Fibroblast of the aortic adventitia (primary cell): ENCODE measurements around the gene PPP1R3G. TPM values are rescaled to one million over a fixed set of nuclear protein-coding genes. Genes with fewer than 3 reads are reported as not detected.

Experiments used
- DNase-seq: peaks from one replicate; pipeline ENCODE4 v3.0.0-alpha.2; 2010; ENCODE audit warnings: low read depth
- H3K4me3 ChIP-seq: 2 replicates; pipeline ENCODE4 v1.5.1; 2011; ENCODE audit warnings: low read depth, mild to moderate bottlenecking, control low read depth, low read length, moderate library complexity
- total RNA-seq: library from RNA; depleted of rRNA; stranded (reverse); fragments of >200 nt; gene quantifications from 2 replicates; pipeline ENCODE4 v1.2.3, GENCODE V29; 2012; ENCODE audit warnings: low replicate concordance
- TF ChIP-seq, protein P1 (sequence below): IDR thresholded peaks from 2 replicates; pipeline ENCODE4 v1.5.1; 2011; ENCODE audit warnings: mild to moderate bottlenecking, low read length, control low read depth, inconsistent platforms; ENCODE audit not compliant: insufficient read depth

Gene PPP1R3G
- total RNA-seq, 1 donor = 10.1 TPM

DNA sequence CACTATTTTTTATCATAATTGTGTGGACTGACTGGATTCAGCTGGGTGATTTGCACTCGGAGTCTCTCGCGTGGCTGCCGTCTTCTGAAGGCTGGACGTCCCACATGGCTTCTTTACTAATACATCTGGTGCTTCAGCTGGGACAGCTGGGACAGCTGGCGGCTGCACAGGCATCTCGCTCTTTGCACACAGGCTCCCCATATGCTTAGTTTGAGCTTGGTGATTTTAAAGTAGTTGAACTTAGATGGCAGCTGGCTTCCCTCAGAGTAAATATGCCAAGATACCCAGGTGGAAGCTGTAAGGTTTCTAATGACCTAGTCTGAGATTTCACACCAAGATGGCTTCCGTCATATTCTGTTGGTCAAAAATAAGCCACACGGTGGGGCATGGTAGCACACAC, 38.7 kb upstream of the PPP1R3G start:
- DNase-seq = no peak
- TF ChIP-seq, protein P1, sequence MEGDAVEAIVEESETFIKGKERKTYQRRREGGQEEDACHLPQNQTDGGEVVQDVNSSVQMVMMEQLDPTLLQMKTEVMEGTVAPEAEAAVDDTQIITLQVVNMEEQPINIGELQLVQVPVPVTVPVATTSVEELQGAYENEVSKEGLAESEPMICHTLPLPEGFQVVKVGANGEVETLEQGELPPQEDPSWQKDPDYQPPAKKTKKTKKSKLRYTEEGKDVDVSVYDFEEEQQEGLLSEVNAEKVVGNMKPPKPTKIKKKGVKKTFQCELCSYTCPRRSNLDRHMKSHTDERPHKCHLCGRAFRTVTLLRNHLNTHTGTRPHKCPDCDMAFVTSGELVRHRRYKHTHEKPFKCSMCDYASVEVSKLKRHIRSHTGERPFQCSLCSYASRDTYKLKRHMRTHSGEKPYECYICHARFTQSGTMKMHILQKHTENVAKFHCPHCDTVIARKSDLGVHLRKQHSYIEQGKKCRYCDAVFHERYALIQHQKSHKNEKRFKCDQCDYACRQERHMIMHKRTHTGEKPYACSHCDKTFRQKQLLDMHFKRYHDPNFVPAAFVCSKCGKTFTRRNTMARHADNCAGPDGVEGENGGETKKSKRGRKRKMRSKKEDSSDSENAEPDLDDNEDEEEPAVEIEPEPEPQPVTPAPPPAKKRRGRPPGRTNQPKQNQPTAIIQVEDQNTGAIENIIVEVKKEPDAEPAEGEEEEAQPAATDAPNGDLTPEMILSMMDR = no peak
- H3K4me3 ChIP-seq = no peak overlapping the region

DNA sequence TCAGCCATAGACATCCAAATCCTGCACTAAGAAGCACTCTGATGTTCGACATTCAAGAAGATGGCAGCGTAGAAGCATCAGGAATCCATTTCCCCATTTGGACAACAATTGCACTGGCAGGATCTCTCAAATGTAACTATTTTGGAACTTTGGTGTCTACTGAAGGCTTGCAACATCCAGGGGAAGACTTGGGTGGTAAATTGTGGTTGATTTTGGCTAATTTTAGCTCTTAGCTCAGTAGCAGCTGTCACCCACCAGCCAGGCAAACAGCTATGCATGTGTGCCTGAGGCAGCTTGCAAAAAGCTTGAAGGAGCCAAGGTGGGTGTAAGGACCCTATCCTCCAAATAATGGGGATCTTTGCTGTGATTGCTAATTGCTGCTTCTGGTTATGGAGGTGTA, 35.1 kb upstream of the PPP1R3G start:
- TF ChIP-seq, protein P1 = no peak
- DNase-seq = no peak
- H3K4me3 ChIP-seq = no peak overlapping the region

DNA sequence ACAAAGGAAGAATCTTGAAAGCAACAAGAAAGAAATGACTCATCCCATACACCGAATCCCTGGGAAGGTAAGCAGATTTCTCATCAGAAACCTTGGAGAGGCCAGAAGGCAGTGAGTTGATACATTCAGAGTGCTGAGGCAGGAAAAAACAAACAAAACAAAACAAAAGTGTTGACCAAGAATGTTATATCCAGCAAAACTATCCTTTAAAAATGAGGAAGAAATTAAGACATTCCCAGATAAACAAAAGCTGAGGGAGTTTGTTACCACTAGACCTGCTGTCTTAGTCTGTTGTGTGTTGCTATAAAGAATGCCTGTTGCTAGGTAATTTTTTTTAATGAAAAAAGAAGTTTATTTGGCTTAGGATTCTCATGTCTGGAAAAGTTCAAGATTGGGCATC, 33.7 kb upstream of the PPP1R3G start:
- no peak overlapping the region for H3K4me3 ChIP-seq
- DNase-seq = no peak
- TF ChIP-seq, protein P1 = no peak

DNA sequence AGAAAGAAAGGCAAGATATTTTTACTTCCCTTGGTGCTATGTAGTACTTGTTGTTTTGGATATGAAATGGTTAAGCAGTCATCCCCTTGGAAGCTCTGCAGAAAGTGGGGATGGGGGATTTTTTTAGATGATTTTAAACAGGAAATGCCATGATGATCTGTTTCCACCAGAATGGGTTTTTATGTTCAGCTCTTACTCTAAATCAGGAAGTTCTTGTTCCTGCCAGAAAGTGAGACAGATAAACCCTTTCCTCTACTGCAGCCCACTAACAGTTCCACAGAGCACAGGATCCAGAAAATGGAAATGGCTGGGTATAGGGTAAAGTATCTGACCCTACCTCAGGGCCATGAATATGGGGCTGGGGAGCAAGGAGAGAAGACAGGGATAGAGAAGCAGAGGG, 32.1 kb upstream of the PPP1R3G start:
- TF ChIP-seq, protein P1 = no peak
- DNase-seq = peak; percentile 28
- H3K4me3 ChIP-seq = no peak overlapping the region

DNA sequence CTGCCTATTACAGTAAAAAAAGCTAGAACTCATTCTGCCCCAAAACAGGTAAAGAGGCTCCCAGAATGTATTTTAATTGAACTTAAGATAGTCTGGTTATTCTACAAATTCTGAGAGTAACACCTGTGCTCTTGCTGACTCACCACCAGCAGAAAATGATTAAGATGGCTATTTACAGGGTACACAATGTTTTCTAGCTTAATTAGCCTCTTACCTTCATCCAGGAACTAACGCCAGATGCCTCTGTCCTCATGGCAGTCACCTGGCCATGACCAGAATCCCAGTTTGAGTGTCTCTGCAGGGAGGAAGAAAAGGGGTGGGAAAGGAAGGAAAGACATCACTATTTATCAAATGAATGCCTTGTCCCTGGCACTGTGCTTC, 31.3 kb upstream of the PPP1R3G start:
- H3K4me3 ChIP-seq = no peak overlapping the region

DNA sequence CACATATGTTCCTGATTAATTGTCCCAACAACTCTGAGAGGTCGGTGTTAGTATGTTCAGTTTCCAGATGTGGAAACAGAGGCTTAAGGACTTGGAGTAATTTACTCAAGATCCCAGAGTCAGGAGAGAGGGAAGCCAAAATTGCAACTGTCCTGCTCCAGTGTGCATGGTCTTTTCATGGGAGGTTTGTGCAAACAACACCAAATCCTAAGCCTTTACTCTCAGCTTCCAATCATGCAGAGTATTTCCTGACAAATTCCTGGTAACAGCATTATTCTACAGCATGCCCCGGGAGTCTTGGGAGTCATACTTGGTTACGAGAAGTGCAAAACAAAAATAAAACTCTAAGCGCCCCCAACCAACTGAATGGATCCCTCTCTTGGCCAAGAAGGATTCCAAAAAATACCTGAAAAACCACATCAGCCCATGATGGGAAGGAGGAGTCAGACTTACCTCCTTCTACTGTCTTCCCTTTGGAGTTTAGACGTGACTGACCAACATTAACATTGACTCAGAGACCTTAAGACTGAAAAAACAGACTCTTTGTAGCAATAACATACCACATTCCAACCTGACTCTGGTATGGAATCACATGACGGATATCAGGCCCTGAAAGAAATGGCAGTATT, 30.8 kb upstream of the PPP1R3G start:
- no peak overlapping the region for H3K4me3 ChIP-seq
- TF ChIP-seq, protein P1 = no peak
- DNase-seq = peak; percentile 46

More for the DNA sequence above, 31.3 kb upstream of the PPP1R3G start:
- no peak for DNase-seq
- TF ChIP-seq, protein P1 = no peak

DNA sequence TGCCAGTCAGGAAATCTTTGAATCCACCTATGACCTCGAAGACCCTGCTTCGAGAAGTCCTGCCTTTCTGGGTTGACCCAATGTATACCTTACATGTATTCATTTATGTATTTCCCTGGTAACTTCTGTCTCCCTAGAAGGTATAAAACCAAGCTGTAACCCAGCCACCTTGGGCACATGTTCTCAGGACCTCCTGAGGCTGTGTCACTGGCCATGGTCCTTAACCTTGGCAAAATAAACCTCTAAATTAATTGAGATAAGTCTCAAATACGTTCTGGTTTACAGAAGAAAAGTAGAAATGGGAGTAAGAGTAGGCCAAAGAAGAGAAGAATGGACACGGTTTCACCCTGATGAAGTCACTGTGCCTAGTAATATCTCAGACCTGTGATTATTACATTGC, 30.0 kb upstream of the PPP1R3G start:
- no peak for DNase-seq
- H3K4me3 ChIP-seq = no peak overlapping the region
- TF ChIP-seq, protein P1 = no peak
